Right forelimb (tissue), 1 donor: Measurements from ENCODE around the gene NRXN3.

Experiments used
- DNase-seq: peaks from one replicate; pipeline ENCODE4 v3.0.0-alpha.2; 2018

The NRXN3 gene

DNA sequence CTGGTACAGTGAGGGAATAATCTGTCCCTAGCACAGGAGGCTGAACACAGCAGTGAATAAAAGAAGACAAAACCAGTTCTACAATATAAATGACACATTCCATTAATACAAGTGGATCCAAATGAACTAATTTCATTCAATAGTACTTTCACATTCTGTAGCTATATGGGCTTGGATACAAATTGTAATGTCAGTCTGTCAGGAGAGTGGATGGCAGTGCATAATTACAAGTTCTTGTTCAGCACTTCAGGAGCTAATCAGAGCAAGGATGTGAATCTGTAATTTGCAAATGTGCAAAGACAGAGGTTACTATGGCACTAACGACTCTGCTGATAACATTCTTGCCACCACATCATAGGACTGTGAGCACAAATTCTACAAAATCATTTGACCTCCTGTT, 1343.3 kb downstream of the NRXN3 start:
- DNase-seq = no peak

- no peak for DNase-seq
These were observed 1344.5 kb downstream of the NRXN3 start for GRCh38 chr14:79514700-79515099.

DNA sequence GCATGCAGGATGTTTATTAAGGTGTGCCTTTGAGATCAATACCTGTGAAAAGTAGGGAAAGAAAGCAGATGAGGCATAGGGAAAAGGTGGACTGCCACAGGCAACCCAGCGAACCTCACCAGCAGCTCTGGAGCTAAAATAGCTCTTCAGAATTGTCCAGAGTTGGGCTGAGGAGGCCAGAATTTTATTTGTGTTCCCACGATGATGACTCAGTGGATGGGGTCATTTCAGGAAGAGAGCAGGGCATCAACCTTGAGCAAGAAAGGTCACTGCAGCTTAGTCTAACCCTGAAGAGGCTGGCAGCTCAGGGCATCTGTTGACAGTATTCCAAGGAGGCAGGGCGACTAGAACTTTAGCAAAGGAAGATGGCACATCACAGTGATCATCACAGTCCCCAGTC, 1345.0 kb downstream of the NRXN3 start:
- DNase-seq = no peak

GRCh38 chr14:79516009-79516408, 1345.8 kb downstream of the NRXN3 start:
- no peak for DNase-seq

- no peak for DNase-seq
These were observed 1355.2 kb downstream of the NRXN3 start for GRCh38 chr14:79525416-79525815.

- no peak for DNase-seq
These were observed 1358.7 kb downstream of the NRXN3 start for GRCh38 chr14:79528828-79529416.

DNA sequence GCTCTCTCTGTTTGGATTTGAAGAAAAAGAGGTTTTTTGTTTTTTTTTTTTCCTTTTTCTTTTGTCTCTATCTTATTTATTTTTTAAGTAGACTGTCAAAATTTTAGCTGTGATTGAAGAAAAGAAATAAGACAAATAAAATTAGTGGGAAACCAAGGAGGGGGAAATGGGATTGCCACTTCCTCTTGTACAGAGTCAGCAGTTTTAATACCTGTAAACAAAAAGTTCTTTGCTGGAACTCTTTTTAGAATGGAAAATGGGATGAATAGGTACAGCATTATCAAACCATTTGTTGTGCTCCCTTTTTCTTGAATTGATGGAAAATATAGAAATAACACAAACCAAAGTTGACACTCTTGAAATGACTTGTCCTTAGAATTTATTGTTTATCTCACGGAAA, 1360.4 kb downstream of the NRXN3 start:
- no peak for DNase-seq

DNA sequence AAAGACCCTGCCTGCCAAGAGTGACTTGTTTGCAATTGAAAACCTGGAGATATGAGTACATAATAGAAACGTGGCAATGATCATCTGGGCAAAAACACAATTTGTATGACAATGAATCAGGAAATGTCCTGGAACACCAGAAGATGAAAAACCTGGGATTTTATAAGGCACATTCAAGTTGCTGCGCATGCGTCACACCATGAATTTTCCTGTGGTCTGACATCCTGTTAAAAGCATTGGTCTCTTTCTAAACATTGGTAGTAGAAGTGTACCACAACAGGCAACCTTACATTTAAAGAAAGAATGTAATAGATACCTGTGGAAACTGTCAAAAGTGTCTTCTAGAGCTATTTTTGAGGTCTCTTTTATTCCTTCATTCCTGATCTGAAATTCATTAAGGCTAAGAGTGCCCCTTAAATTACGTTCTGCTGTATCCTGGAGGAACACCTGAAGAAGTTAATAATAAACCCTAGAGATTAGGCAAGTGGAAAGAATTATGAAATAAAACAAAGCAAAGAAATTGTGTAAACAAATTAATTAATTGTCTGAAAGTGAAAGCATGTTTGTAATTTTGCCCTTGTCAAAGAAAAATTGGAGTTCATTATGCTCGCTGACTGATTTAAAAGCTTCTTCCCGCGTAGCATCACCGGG, 1364.7 kb downstream of the NRXN3 start:
- no peak for DNase-seq

DNA sequence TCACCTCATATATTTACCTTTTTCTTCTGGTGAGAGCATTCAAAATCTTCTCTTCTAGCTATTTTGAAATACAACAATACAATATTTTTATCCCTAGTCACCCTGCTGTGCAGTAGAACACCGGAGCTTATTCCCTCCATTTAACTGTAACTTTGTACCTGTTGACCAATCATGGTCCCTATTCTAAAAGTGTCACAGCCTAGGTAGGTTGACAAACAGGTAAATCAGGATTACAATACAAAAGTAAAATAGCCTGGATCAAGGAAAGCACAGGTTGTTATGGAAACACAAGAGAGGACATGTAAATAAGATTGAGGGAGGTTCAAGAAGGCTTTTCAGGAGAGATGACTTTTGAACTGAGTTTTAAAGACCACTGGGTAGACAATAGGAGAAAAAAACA, 1370.2 kb downstream of the NRXN3 start:
- DNase-seq = no peak

GRCh38 chr14:79542121-79542520, 1371.9 kb downstream of the NRXN3 start:
- DNase-seq = no peak

GRCh38 chr14:79543348-79543747, 1373.2 kb downstream of the NRXN3 start:
- DNase-seq = no peak

DNA sequence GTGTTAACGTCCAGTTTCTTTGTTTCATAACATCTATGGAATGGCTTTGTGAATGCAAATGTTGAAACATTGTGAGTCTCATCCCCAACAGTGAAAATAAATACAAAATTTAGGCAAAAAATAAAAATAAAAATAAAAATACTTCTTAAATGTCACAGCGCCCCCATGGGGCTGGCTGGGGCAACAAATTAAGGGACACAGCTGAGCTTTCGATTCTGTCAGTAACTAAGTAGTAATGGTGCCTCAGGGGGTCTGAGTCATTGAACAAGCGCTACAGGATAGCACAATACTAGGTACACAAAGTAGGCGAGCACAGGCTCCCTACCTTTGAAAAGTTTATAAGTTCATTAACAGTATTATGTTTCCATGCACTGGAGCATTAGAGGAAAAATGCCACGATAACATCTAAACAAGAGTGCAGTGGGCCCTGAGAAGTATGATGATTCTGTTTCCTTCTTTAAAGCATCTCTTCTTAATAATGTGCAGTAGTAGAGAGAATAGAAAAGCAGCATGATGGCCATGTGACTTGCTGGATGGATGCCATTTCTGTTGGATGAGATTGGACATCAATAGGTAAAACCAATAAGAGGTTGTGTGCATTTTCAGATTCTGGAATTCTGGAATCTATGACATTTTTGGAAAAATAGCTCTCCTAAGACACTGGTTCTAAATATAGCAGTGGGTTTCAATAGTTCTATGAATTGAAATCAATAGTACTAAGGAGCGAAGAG, 1374.0 kb downstream of the NRXN3 start:
- no peak for DNase-seq

DNA sequence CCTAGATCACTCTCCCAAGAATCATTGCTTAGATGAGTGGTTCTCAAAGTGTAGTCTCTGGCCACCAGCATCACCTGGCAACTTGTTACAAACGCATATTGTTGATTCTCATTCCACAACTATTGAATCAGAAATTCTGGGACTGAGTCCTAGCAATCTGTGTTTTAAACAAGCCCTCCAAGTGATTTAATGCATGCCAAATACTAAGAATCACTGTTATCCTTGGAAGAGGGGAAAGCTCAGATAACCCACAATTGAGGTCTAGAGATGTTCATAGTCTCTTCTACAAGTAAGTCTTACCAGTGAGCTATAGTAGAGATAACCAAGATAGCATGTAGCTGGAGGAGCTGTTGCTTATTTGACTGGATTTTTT, 1374.5 kb downstream of the NRXN3 start:
- no peak for DNase-seq

DNA sequence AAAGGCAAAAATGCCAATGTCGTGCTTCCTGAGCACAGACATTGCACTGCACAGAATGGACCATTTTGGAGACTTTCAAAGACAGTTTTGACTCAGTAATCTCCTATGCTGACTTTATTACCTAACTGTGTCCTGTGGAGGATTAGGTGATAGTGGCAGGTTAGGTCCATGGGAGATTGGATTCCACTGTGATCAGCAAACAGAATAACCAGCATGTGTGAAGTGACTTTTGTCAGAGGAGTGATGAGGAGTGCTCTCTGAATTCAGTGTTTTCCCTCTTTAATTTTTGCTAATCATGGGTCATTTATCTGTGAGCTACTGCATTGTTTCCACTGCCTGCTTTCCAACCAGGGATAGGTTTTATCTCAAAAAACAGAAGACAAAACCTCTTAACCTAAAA, 1378.7 kb downstream of the NRXN3 start:
- DNase-seq = no peak

DNA sequence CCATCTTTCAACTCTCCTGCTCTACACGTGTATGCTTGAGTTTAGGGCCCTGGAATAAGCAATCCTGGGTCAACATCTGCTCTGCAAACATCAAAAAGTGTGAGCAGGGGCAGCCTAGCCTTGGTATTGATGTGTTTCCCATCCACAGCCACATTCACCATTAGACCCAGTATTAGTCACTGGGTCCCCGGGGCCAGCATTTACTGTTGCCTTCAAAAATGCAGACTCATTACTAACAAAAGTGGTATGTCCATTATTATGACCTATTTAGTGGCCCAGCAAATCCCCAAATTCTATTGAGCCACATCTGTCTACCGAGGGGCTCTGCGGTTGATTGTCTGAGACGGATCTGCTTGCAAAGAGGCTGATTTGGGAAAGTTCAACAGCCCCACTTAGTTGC, 1379.3 kb downstream of the NRXN3 start:
- DNase-seq = no peak

DNA sequence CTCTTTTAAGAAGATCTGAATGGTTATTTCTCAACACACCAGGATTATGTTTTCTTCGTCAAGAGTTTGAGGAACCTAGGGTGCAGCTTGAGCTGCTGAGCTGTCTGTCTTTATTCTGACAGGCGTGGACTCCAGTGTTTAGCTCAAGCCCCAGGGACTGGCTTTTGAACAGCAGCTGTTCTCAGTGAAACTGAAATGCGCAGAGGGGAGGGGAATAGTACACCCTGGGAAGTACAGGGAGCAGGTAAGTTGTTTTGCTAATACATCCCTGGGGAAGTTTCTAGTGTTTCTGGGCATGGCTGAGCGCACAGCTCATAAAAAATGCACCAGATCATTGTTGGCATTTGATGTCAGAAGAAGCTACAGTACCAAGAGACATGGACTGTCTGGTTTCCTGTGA, 1381.3 kb downstream of the NRXN3 start:
- no peak for DNase-seq

DNA sequence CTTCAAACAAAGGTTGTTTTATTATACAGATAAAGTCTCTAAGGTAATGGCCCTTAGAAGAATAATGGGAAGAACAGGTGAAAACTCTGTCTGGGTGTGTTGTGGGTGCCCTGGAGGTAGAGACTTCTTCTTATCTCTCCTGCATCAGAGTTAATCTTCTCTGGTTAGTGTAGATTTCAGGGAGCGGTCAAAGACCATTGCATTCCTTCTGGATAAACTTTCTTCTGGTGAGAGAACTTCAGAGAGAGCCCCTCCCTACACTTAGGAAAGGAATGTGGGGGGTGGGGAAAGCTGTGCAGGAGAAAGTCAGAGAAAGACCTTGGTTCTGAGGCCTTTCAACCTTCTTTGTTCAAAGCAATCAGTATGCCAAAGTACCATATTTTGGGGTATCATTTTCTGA, 1382.6 kb downstream of the NRXN3 start:
- DNase-seq = no peak

DNA sequence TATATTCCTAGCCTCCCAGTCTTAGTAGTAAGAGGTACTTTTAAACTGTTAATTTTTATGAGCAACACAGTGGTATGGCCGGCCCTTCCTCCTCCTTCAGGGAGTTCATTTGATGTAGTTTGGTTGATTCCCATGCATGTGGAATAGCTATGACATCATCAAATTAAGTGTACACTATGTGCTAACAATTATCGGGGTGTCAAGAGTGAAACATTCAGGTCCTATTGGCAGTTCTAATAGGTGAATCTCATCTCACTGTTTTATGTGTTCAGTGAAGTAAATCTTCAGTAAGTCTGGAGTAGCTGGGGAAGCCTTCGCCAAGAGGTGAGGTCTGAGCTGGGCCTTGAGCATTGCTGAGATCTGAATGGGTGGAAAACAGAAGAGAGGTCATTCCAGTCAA, 1384.6 kb downstream of the NRXN3 start:
- no peak for DNase-seq

GRCh38 chr14:79555429-79555828, 1385.3 kb downstream of the NRXN3 start:
- DNase-seq = no peak

DNA sequence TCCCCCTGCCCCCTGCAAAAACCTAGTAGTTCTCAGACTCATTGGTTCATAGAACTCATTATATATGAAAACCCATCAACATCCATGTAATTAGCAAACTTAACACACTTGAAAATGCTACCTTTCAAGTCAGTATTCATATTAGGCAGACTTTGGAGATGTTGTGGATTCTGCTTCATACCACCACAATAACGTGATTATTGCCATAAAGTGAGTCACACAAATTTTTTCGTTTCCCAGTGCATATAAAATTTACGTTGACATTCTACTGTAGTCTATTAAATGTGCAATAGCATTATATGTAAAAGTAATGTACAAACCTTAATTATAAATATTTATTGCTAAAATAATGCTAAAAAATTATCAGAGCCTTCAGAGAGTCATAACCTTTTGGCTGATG, 1387.1 kb downstream of the NRXN3 start:
- DNase-seq = no peak

DNA sequence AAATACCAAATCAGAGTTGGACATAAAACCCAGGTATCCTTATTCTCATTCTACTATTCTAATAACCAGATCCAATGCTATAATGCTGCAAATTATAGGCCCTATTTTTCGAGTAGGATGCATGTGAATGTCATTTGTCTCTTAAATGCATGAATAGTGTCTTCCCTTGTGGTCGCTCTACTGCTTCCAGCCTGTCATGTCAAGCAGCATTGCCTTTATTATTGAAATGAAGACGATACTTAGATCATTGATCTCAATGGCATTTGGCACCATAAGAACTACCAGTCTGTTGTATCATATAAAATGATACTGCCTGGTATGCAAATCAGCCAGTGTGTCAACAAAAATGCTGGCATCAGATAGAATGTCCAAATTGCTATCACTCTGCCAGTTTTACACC, 1392.0 kb downstream of the NRXN3 start:
- DNase-seq = no peak

DNA sequence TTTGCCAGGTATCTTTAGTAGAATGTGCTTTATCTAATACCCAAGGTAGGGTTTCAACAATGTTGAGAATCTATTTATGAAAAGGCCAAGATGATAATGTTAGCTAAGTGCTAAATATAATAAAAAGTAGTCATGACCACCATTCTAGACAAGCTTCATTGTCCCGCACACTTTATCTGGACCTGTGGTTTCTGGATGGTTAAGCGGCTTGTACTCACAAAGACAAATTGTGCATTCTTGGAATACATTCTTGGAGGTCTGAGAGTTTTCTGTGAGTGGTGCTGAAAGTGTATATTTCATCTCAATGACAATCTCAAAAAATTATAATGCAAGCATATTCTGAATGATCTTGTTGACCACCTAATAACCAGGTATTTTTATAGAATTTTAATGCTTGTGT, 1394.2 kb downstream of the NRXN3 start:
- no peak for DNase-seq

DNA sequence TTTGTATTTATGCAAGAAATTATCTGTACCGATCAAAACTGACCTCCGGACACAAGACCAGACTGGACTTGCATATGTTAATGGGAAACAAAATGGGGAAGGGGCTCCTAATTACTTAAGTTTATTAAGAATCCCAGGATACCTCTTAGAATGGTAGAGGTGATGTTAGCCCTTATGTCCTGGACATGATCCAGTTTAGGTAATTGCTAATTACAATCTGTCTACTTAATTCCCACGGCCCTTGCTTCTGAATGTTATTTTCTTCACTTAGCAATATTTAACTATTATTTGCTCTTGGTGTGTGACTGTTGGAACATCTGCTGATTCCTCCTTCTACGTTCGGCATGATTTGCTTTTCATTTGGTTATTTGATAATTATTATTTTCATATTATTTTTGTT, 1397.1 kb downstream of the NRXN3 start:
- no peak for DNase-seq

GRCh38 chr14:79568594-79568993, 1398.4 kb downstream of the NRXN3 start:
- DNase-seq = no peak

DNA sequence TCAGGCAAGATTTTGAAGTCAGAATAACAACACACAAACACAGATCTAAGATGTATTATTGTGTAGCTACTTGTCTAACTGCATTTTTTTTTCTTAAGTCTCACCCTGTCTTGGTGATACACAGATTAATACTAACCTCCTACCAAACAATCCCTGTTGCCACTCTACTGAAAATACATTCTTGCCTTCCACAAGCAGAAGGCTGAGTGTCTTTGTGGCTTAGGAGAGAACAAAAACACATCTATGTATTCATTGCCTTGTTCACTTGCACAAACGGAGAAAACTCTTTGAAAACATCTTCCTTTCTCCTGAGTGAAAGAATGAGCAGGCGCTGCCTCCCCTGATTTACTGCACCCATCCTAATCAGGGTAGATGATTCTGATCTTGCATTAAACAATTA, 1398.9 kb downstream of the NRXN3 start:
- DNase-seq = no peak
